Measurements from ENCODE around the gene CYP27B1. TPM values are rescaled to one million over a fixed set of nuclear protein-coding genes. Genes with fewer than 3 reads are reported as not detected.

The CYP27B1 gene
- total RNA-seq, 4 donors from 2014 or later = 1.2 to 4.1 (median 2.0) TPM

- no peak overlapping the region for H3K4me3 ChIP-seq
- no peaks in the 10 kb centered on the region for H3K36me3 ChIP-seq
- DNase-seq (ENCODE audit: low spot score in 2 of 2) = peak in 1 of 2 donors; percentile 19
- no peak overlapping the region for H3K27ac ChIP-seq
- peaks cover 37% of the 10 kb centered on the region for H3K4me1 ChIP-seq
- TF ChIP-seq POLR2AphosphoS5 (IDR thresholded peaks at IDR 0.05) = no peak
- no peak for TF ChIP-seq CTCF (IDR thresholded peaks at IDR 0.05)
- no peak for TF ChIP-seq POLR2A (IDR thresholded peaks at IDR 0.05)
- no peak for TF ChIP-seq EP300 (IDR thresholded peaks at IDR 0.05)
- H3K9me3 ChIP-seq = no peaks in the 10 kb centered on the region
- H3K27me3 ChIP-seq = peaks cover 59% of the 10 kb centered on the region
- WGBS = 70% methylated on average over 4 of the region's 4 CpGs
Observed at GRCh38 chr12:57734591-57734990, 32.3 kb downstream of the CYP27B1 start.

GRCh38 chr12:57733928-57734327 lies 33.0 kb downstream of the CYP27B1 start:
- Histone ChIP-seq H3K27ac (no peak overlapping the region), H3K4me1 (peaks cover 34% of the 10 kb centered on the region), H3K36me3 (no peaks in the 10 kb centered on the region), H3K9me3 (no peaks in the 10 kb centered on the region), H3K4me3 (no peak overlapping the region), H3K27me3 (peaks cover 52% of the 10 kb centered on the region)
- TF ChIP-seq POLR2AphosphoS5 (IDR thresholded peaks at IDR 0.05) (no peak), POLR2A (IDR thresholded peaks at IDR 0.05) (no peak), EP300 (IDR thresholded peaks at IDR 0.05) (no peak), CTCF (IDR thresholded peaks at IDR 0.05) (no peak)
- peak in 1 of 2 donors; percentile 50 for DNase-seq (ENCODE audit: low spot score in 2 of 2)
- 87% methylated on average over 6 of the region's 6 CpGs for WGBS

GRCh38 chr12:57732726-57733593 lies 33.9 kb downstream of the CYP27B1 start:
- 70% methylated on average over 9 of the region's 11 CpGs for WGBS
- peaks cover 27% of the 10 kb centered on the region for H3K4me1 ChIP-seq
- no peak for DNase-seq (ENCODE audit: low spot score in 2 of 2)
- H3K36me3 ChIP-seq = no peaks in the 10 kb centered on the region
- no peak overlapping the region for H3K4me3 ChIP-seq
- peaks cover 43% of the 10 kb centered on the region for H3K27me3 ChIP-seq
- TF ChIP-seq POLR2A (IDR thresholded peaks at IDR 0.05) (no peak), CTCF (IDR thresholded peaks at IDR 0.05) (no peak)
- H3K9me3 ChIP-seq = no peaks in the 10 kb centered on the region
- H3K27ac ChIP-seq = no peak overlapping the region

GRCh38 chr12:57732270-57732669 lies 34.6 kb downstream of the CYP27B1 start:
- TF ChIP-seq CTCF (IDR thresholded peaks at IDR 0.05) (no peak), POLR2AphosphoS5 (IDR thresholded peaks at IDR 0.05) (no peak), EP300 (IDR thresholded peaks at IDR 0.05) (no peak), POLR2A (IDR thresholded peaks at IDR 0.05) (no peak)

GRCh38 chr12:57731411-57732080 lies 35.3 kb downstream of the CYP27B1 start:
- Histone ChIP-seq H3K36me3 (no peaks in the 10 kb centered on the region), H3K4me3 (no peak overlapping the region), H3K4me1 (peaks cover 26% of the 10 kb centered on the region), H3K27me3 (peaks cover 29% of the 10 kb centered on the region), H3K27ac (no peak overlapping the region), H3K9me3 (no peaks in the 10 kb centered on the region)
- 79% methylated on average over 18 of the region's 19 CpGs for WGBS
- no peak for DNase-seq (ENCODE audit: low spot score in 2 of 2)
- no peak for TF ChIP-seq EP300 (IDR thresholded peaks at IDR 0.05)
- TF ChIP-seq CTCF (IDR thresholded peaks at IDR 0.05) = no peak
- no peak for TF ChIP-seq POLR2A (IDR thresholded peaks at IDR 0.05)
- no peak for TF ChIP-seq POLR2AphosphoS5 (IDR thresholded peaks at IDR 0.05)

More at GRCh38 chr12:57732270-57732669, 34.6 kb downstream of the CYP27B1 start:
- Histone ChIP-seq H3K9me3 (no peaks in the 10 kb centered on the region), H3K27ac (no peak overlapping the region), H3K27me3 (peaks cover 36% of the 10 kb centered on the region), H3K36me3 (no peaks in the 10 kb centered on the region), H3K4me1 (peaks cover 26% of the 10 kb centered on the region), H3K4me3 (no peak overlapping the region)
- 86% methylated on average over 4 of the region's 4 CpGs for WGBS
- DNase-seq (ENCODE audit: low spot score in 2 of 2) = no peak

All from suprapubic skin (tissue), 4 donors.